ENCODE measurements around the gene SLC23A3. TPM values are rescaled to one million over a fixed set of nuclear protein-coding genes. Genes with fewer than 3 reads are reported as not detected.

The SLC23A3 gene
- total RNA-seq, 1 experiment from 2014 or later, result 1.7 TPM

GRCh38 chr2:219116776-219117646 lies 52.8 kb downstream of the SLC23A3 start:
- DNase-seq (ENCODE audit: extremely low read depth, low read depth), result no peak

GRCh38 chr2:219112651-219113338 lies 57.0 kb downstream of the SLC23A3 start:
- no peak for DNase-seq (ENCODE audit: extremely low read depth, low read depth)

GRCh38 chr2:219112062-219112406 lies 57.8 kb downstream of the SLC23A3 start:
- DNase-seq (ENCODE audit: extremely low read depth, low read depth), result no peak

Other genes starting within 250 kb of the SLC23A3 start
- gene CDK5R2, start 210.4 kb downstream of the SLC23A3 start, total RNA-seq (2014; rRNA removed; shearing (Covaris generic)), result 0.07 TPM in 1 of 2 replicates, not detected in the other
- gene FEV, start 184.8 kb downstream of the SLC23A3 start, total RNA-seq (2014; rRNA removed; shearing (Covaris generic)), result not detected in 2 replicates
- gene CRYBA2, start 176.6 kb downstream of the SLC23A3 start, total RNA-seq (2014; rRNA removed; shearing (Covaris generic)), result not detected in 2 replicates
- not detected in 2 replicates for gene CFAP65, start 128.5 kb downstream of the SLC23A3 start, total RNA-seq (2014; rRNA removed; shearing (Covaris generic))
- not detected in 2 replicates for gene IHH, start 109.1 kb downstream of the SLC23A3 start, total RNA-seq (2014; rRNA removed; shearing (Covaris generic))
- 26.1 and 32.7 TPM in 2 replicates for gene NHEJ1, start 9.2 kb downstream of the SLC23A3 start, total RNA-seq (2014; rRNA removed; shearing (Covaris generic))
- gene CNPPD1, start 6.9 kb upstream of the SLC23A3 start, total RNA-seq (2014; rRNA removed; shearing (Covaris generic)), result 21.7 and 23.8 TPM in 2 replicates
- 55.2 and 58.6 TPM in 2 replicates for gene RETREG2, start 8.2 kb upstream of the SLC23A3 start, total RNA-seq (2014; rRNA removed; shearing (Covaris generic))
- 21.5 and 22.1 TPM in 2 replicates for gene ZFAND2B, start 36.8 kb upstream of the SLC23A3 start, total RNA-seq (2014; rRNA removed; shearing (Covaris generic))
- 62.5 and 67.7 TPM in 2 replicates for gene ABCB6, start 48.9 kb upstream of the SLC23A3 start, total RNA-seq (2014; rRNA removed; shearing (Covaris generic))
- 44.2 and 44.9 TPM in 2 replicates for gene ATG9A, start 59.6 kb upstream of the SLC23A3 start, total RNA-seq (2014; rRNA removed; shearing (Covaris generic))
- gene ANKZF1, start 59.8 kb upstream of the SLC23A3 start, total RNA-seq (2014; rRNA removed; shearing (Covaris generic)), result 38.8 and 48.0 TPM in 2 replicates
- gene GLB1L, start 75.4 kb upstream of the SLC23A3 start, total RNA-seq (2014; rRNA removed; shearing (Covaris generic)), result 14.0 and 15.8 TPM in 2 replicates
- 20.9 and 25.3 TPM in 2 replicates for gene STK16, start 75.5 kb upstream of the SLC23A3 start, total RNA-seq (2014; rRNA removed; shearing (Covaris generic))
- not detected in 2 replicates for gene TUBA4B, start 83.2 kb upstream of the SLC23A3 start, total RNA-seq (2014; rRNA removed; shearing (Covaris generic))
- 32.9 and 39.4 TPM in 2 replicates for gene TUBA4A, start 83.9 kb upstream of the SLC23A3 start, total RNA-seq (2014; rRNA removed; shearing (Covaris generic))
- 15.2 and 17.4 TPM in 2 replicates for gene DNAJB2, start 109.3 kb upstream of the SLC23A3 start, total RNA-seq (2014; rRNA removed; shearing (Covaris generic))
- gene PTPRN, start 139.4 kb upstream of the SLC23A3 start, total RNA-seq (2014; rRNA removed; shearing (Covaris generic)), result 11.3 and 22.7 TPM in 2 replicates
- gene RESP18, start 162.7 kb upstream of the SLC23A3 start, total RNA-seq (2014; rRNA removed; shearing (Covaris generic)), result not detected in 2 replicates
- 50.8 and 55.2 TPM in 2 replicates for gene DNPEP, start 217.9 kb upstream of the SLC23A3 start, total RNA-seq (2014; rRNA removed; shearing (Covaris generic))
- 0.38 and 0.50 TPM in 2 replicates for gene DES, start 248.3 kb upstream of the SLC23A3 start, total RNA-seq (2014; rRNA removed; shearing (Covaris generic))